Astrocyte of the hippocampus (primary cell): ENCODE data around the gene VIL1.
A peak's percentile ranks its signal among the peaks of the same experiment; 100 is the strongest.

Source experiments
- DNase-seq: peaks from one replicate; pipeline ENCODE4 v3.0.0; 2011; ENCODE audit warnings: low read depth, low spot score

VIL1 gene

DNA sequence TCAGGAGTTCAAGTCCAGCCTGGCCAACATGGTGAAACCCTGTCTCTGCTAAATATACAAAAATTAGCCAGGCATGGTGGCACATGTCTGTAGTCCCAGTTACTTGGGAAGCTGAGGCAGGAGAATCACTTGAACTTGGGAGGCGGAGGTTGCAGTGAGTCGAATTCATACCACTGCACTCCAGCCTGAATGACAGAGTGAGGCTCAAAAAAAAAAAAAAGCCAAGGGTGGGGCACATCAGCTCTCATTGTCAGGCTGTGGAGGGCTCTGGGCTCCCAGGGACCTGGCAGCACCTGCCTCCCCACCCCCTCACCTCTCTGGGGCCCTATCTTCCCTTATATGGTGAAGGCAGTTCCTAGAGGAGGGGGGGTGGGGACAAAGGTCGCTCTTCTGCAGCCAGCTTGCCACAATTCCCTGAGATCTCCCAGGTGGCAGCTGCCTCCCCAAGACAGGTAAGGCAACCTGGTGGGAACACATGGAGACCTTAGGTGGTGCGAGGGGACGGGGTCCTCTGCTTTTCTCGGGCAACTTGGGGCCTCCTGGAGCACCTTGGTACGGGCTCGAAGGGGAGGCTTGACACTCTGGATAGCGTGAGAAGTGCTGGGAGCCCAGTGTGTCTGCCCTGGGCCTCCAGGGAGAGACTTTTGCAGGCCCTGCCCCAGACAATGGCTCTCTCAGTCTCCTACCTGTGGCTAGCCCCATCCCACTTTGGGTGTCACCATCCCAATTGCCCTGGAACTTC, at the start of gene VIL1:
Gene VIL1, plus strand, starts transcription at position 407 of the 742 bp plus-strand sequence. CDS start 4,656 bp downstream, outside the sequence.
- no peak for DNase-seq

DNA sequence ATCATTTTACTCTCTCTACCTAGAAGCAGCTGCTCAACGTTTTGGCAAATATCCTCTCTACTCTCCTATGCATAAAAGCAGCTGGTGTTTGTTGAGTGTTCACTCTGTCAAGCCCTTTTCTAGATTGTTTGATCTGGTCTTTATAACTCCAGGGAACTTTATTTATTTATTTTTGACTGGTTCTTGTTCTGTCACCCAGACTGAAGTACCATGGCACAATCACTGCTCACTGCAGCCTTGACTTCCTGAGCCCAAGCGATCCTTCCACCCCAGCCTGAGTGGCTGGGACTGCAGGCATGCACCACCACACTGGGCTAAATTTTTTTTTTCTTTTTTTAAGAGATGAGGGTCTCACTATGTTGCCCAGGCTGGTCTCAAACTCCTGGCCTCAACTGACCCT, 49.6 kb upstream of the VIL1 start:
- DNase-seq = no peak

DNA sequence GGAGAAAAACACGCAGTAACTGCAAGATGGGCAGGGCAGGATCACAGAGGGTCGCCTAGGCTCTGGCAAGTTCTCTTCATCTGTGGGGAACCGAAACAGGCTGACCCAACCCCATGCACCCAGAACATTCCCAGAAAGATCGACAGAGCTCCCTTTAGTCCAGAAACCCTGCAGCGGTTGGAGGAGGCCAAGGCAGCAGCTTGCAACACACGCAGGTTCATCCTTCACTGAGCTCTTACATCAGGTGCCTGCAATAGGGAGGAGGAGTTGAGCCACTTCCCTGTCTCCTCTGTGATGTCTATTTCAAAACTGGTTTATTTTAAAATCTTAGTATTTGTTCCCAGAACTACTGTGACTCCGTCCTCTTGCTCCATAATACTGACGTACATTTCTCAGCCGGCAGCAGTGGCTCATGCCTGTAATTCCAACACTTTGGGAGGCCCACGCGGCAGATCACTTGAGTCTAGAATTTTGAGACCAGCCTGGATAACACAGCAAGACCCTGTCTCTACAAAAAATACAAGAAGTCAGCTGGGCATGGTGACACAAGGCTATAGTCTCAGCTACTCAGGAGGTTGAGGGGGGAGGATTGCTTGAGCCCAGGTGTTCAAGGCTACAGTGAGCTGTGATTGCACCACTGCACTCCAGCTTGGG, 48.4 kb upstream of the VIL1 start:
- no peak for DNase-seq

DNA sequence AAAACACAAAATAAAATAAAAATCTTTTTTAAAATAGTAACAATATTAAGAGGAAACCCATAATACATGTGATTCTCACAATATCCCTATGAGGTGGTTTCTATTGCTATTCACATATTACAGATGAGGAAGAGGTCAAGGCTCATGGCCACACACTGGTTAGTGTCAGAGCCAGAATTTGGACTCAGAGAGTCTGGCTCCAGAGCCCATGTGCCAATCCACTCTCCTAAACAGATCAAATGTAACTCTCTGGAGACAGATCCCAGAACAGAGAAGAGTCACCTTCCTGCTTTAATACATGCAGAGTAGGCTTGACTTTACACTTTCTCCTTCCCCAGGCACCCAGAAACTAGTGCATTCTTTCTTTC, 47.0 kb upstream of the VIL1 start:
- no peak for DNase-seq

DNA sequence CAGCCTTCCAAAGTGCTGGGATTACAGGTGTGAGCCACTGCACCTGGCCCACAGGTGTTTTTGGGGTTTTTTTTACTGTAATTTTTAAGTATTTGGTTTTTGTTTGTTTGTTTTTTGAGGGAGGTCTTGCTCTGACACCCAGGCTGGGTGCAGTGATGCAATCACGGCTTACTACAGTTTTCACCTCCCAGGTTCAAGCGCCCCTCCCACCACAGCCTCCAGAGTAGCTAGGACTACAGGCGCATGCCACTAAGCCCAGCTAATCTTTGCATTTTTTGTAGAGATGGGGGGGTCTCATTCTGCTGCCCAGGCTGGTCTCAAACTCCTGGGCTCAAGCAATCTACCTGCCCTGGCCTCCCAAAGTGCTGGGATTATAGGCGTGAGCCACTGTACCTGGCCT, 44.1 kb upstream of the VIL1 start:
- no peak for DNase-seq

DNA sequence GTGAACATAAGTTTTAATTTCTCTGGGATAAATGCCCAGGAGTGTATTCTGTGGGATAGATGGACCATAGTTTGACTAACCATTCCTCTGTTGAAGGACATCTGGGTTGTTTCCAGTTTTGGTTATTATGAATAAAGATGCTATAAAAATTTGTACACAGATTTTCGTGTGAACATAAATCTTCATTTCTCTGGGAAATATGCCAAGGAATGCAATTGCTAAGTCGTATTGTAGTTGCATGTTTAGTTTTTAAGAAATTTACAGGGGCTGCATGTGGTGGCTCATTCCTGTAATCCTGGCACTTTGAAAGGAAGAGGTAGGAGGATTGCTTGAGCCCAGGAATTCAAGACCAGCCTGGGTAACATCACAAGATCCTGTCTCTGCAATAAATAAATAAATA, 43.7 kb upstream of the VIL1 start:
- no peak for DNase-seq

DNA sequence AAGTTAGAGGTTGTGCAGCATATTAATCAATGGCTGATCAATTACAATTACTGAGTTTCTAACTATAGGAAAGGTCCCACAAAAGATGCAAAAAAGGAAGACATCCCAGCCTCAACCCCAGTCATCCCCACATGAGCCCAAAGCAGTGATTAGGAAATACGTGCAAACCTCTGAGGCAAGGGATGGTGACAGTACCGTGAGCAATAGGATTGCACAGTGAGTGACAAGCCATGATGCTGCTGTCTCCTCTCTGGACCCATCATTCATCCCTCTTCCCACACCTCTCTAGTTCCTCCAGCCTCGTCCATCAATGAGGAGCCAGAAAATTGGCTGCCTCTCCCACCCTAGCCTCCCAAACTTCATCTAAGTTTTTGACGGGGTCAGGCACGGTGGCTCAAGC, 40.9 kb upstream of the VIL1 start:
- no peak for DNase-seq

DNA sequence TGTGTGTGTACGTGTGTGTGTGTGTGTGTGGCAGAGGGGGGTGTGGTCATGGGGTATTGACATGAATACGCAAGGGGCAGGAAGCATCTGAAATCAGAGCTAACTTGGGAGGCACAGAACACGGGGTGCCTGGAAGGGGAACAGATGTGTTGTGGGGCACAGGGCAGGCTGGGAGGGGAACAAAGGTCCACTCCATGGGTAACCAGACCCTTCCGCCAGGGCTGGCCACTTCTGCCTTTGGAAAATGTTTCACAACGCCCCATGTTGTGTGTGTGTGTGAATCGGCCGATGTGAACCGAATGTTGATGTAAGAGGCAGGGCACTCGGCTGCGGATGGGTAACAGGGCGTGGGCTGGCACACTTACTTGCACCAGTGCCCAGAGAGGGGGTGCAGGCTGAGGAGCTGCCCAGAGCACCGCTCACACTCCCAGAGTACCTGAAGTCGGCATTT, 37.0 kb upstream of the VIL1 start, which contains the start of gene SLC11A1:
Gene SLC11A1, plus strand, starts transcription at position 358 of the 451 bp plus-strand sequence. CDS start 96 bp downstream, outside the sequence.
- no peak for DNase-seq

DNA sequence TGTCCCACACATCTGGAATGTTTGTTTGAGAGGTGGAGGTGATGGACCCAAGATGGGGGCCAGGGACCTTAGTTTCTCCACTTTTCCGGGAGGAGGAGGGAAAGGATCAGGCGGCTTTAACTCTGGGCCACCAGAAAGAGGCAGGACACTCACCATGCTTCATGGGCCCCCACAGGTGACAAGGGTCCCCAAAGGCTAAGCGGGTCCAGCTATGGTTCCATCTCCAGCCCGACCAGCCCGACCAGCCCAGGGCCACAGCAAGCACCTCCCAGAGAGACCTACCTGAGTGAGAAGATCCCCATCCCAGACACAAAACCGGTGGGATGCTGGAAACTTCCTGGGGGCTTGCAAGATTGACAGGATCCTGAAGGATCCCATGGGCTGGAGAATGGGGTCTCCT, 36.1 kb upstream of the VIL1 start:
- DNase-seq = no peak

DNA sequence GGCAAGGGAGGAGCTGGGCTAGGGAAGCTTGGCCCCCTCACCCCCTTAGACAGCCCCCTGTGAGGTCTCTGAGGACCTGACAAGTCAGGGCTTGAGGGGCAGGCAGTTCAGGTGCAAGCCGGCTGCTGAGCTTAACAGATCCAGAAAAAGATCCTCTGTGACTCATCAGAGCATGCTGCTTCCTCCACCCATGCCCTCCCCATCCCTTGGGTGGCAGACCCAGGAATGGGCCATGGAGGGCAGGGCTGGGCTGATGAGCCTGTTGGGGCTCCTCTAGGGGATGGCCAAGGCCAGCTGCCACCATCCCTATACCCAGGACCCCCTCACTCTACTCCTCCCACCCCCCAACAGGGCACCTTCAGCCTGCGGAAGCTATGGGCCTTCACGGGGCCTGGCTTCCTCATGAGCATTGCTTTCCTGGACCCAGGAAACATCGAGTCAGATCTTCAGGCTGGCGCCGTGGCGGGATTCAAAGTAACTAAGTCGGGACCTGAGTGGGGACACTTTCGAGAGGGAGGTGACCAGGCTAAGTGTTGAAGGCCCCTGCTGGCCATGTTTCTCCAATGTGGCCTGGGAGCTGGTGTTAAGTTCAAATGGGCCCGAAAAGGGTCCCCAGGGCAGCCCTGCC, 34.9 kb upstream of the VIL1 start:
- DNase-seq = no peak

DNA sequence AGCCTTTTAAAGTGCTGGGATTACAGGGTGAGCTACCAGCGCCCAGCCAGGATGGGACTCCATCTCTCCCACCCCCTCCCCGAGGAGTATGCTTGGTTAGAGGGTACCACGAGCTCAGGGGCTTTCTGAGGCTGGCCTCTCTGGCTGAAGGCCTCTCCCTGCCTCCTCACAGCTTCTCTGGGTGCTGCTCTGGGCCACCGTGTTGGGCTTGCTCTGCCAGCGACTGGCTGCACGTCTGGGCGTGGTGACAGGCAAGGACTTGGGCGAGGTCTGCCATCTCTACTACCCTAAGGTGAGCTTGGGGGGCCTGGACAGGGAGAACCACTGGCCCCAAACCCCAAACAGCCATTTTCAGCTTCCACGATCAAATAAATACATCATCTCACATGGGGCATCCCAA, 33.9 kb upstream of the VIL1 start:
- no peak for DNase-seq

DNA sequence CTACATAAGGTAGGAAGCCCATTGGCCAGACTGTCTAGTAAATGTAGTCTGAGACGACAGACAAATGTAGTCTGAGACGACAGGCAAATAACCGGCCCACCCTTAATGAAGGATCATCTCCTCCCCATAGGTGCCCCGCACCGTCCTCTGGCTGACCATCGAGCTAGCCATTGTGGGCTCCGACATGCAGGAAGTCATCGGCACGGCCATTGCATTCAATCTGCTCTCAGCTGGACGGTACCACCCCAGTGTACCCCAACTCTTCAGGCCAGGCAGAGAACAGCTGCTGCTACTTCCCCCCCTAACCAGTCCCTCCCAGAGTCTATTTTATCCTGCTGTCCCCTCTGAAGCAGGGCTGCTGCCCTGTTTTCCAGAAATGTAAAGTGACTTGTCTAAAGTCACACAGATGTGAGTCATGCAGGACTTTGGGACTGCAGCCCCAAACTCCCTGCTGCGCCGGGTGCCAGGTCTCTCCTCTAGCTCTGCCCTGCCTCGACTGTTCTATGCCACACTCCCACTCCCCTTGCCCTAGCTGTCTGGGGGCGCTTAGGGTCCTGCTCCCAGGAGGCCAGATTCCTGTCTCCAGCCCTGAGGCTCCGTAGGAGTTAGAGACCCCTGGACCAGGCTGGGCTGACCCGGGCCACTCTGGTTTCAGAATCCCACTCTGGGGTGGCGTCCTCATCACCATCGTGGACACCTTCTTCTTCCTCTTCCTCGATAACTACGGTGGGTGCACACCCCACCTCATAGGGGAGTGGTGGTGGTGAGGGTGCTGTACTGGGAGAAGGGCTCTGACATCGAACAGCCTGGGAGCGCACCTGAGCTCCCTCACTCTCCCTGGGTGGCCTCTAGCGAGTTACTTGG, 32.2 kb upstream of the VIL1 start:
- no peak for DNase-seq

DNA sequence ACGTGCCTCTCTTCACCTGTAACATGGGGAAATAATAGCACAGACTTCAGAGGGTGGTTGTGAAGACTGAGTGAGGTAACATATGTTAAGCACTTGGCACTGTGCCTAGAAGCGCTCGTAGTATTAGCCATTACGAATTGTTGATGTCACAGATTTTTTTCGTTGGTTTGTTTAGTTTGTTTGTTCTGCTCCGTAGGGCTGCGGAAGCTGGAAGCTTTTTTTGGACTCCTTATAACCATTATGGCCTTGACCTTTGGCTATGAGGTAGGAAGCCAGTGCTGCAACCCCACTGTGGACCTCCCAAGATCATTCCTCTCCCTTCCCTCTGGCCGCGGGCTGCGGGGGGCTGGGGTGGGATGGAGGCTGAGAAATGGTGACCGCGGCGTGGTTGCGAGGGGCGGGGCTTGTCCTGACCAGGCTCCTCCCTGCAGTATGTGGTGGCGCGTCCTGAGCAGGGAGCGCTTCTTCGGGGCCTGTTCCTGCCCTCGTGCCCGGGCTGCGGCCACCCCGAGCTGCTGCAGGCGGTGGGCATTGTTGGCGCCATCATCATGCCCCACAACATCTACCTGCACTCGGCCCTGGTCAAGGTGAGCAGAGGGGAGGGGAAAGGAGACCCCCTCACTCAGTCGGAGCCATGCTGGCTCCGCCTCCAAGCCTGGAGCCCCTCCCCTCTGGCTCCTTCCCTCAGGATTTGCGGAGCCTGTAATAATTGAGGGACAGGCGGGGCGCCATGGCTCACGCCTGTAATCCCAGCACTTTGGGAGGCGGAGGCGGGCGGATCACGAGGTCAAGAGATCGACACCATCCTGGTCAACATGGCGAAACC, 31.3 kb upstream of the VIL1 start:
- peak; percentile 67 for DNase-seq

DNA sequence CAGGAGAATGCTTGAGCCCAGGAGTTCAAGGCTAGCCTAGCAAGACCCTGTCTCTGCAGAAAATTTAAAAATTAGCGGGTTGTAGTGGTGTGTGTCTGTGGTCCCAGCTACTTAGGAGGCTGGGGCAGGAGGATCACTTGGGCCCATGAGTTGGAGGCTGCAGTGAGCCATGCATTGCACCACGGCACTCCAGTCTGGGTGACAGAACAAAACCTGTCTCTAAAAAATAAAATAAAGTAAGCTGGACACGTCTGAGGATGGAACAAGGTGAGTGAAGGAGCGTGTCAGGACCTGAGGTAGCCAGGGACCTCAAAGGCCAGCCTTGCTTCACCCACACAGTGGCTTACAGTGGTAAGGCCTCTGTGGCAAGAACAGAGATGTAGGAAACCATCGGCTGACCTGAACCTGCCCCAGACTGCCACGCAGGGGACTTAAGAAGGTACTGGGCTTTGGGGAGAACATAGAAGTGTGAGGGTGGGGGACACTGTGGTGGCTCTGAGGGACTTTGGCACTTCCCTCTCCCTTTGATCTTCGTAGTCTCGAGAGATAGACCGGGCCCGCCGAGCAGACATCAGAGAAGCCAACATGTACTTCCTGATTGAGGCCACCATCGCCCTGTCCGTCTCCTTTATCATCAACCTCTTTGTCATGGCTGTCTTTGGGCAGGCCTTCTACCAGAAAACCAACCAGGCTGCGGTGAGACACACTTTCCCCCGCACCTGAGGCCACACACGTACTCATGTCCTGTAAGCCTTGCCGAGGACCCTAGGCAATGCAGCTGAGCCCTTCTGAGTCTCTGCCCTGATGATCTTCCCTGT, 29.4 kb upstream of the VIL1 start:
- no peak for DNase-seq

DNA sequence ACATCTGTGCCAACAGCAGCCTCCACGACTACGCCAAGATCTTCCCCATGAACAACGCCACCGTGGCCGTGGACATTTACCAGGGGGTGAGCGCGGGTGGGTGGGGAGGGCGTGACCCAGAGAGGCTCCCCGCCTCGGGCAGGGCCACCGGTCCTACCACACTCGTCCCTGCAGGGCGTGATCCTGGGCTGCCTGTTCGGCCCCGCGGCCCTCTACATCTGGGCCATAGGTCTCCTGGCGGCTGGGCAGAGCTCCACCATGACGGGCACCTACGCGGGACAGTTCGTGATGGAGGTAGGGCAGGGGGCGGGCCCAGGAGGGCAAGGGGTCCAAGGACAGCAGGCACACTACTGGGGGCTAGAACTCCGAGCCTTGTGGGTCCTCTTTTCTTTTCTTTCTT, 27.7 kb upstream of the VIL1 start:
- no peak for DNase-seq

DNA sequence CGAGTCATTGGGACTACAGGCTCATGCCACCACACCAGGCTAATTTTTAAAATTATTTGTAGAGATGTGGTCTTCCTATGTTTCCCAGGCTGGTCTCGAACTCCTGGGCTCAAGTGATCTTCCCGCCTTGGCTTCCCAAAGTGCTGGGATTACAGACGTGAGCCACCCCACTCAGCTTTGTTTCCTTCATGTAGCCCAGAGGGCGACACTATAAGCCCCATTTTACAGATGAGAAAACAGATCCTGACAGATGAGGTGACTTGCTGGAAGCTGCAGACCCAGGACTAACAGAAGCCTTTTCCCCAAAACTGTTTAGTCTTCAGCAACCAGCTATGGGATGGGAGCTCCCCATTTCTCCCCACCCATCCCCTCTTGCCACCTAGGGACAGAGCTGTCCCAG, 26.5 kb upstream of the VIL1 start:
- DNase-seq = no peak

DNA sequence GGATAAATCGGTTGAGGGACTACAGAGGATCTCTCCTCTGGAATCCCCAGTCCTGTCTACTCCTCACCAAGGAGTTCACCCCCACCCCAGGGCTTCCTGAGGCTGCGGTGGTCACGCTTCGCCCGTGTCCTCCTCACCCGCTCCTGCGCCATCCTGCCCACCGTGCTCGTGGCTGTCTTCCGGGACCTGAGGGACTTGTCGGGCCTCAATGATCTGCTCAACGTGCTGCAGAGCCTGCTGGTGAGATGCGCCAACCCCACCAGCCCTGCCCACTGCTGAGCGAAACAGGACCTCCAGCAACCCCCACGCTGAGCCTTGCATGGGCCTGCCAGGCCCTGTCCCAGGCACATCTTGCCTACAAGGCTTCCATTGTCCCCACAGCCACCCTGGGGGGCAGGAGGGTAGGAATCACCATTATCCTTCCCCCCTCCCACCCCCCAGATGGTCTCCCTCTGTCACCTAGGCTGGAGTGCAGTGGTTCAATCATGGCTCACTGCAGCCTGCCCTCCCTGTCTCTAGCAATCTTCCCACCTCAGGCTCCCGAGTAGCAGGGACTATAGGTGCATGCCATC, 25.9 kb upstream of the VIL1 start:
- no peak for DNase-seq

DNA sequence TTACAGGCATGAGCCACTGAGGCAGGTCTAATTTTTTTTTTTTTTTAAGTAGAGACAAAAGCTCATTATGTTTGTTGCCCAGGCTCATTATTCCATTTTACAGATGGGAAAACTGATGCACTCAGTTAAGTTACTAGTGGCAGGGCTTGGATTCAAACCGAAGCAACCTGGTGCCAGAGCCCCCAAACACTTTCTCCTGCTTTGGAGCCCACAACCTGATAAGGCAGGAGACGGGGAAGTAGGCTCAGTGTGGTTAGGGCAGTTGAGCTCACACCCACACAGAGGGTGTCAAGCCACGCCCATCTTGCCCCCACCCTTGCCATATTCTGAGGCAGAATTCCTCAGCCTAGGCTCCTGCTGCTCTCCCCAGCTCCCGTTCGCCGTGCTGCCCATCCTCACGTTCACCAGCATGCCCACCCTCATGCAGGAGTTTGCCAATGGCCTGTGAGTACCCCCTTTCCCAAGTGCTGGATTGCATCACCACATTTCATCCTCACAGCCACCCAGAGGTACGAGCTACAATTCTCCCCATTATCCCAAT, 25.1 kb upstream of the VIL1 start:
- no peak for DNase-seq

DNA sequence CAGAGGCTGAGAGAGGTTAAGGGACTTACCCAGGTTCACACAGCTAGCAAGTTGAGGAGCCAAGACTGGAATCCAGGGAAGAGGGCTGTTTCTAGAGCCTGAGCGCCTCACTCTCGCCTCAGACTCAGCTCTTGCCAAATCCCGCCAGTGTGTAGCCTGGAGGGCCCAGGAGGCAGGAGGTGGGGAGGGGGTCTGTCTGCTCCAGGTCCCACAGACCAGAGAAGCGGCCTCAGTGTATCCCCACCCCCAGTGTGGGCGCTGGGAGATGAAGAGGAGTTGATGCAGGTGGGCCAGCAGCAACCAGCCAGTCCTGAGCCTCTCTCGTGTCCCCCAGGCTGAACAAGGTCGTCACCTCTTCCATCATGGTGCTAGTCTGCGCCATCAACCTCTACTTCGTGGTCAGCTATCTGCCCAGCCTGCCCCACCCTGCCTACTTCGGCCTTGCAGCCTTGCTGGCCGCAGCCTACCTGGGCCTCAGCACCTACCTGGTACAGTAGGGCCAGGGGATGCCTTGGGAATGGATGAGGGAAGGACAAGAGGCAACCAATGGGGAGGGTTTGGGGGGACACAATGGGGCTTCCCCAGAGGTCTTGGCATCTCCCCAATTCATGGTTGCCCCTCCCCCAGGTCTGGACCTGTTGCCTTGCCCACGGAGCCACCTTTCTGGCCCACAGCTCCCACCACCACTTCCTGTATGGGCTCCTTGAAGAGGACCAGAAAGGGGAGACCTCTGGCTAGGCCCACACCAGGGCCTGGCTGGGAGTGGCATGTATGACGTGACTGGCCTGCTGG, 24.4 kb upstream of the VIL1 start:
- DNase-seq = no peak
